Measurements from ENCODE around the gene CFAP410.
"Not testable (repeated sequence)": the region's sequence is repeated elsewhere in the genome, so short reads cannot be mapped to it uniquely, and the experiment has no call there.

The CFAP410 gene

GRCh38 chr21:44285138-44285992 lies 53.8 kb downstream of the CFAP410 start, which contains the start of gene AIRE:
AIRE (plus strand) TSS chr21:44285876; CDS start chr21:44286007, 131 bp downstream.
- H3K27ac Mint-ChIP-seq: no peak within 1 kb of the TSS
- no peaks in the 10 kb centered on the region for H3K36me3 Mint-ChIP-seq
- no peaks in the 10 kb centered on the region for H3K4me1 Mint-ChIP-seq
- H3K4me3 Mint-ChIP-seq: no peak within 1 kb of the TSS
- no peaks in the 10 kb centered on the region for H3K9me3 Mint-ChIP-seq
- H3K27me3 Mint-ChIP-seq: peaks cover 2% of the 10 kb centered on the region

- peaks cover 2% of the 10 kb centered on the region for H3K27me3 Mint-ChIP-seq
- H3K4me1 Mint-ChIP-seq: no peaks in the 10 kb centered on the region
- no peak overlapping the region for H3K27ac Mint-ChIP-seq
- no peaks in the 10 kb centered on the region for H3K36me3 Mint-ChIP-seq
- H3K9me3 Mint-ChIP-seq: no peaks in the 10 kb centered on the region
- H3K4me3 Mint-ChIP-seq: no peak overlapping the region
Observed at GRCh38 chr21:44283948-44284347, 55.2 kb downstream of the CFAP410 start.

GRCh38 chr21:44283211-44283785 lies 55.9 kb downstream of the CFAP410 start:
- not testable (repeated sequence) for H3K4me3 Mint-ChIP-seq, H3K36me3 Mint-ChIP-seq, H3K4me1 Mint-ChIP-seq, H3K27ac Mint-ChIP-seq, H3K27me3 Mint-ChIP-seq, H3K9me3 Mint-ChIP-seq

- Mint-ChIP-seq H3K9me3 (no peaks in the 10 kb centered on the region), H3K4me1 (no peaks in the 10 kb centered on the region), H3K27me3 (no peaks in the 10 kb centered on the region), H3K4me3 (no peak overlapping the region), H3K27ac (no peak overlapping the region), H3K36me3 (no peaks in the 10 kb centered on the region)
Observed at GRCh38 chr21:44282370-44282769, 56.8 kb downstream of the CFAP410 start.

- Mint-ChIP-seq H3K36me3 (no peaks in the 10 kb centered on the region), H3K4me1 (no peaks in the 10 kb centered on the region), H3K27me3 (no peaks in the 10 kb centered on the region), H3K4me3 (no peak overlapping the region), H3K27ac (no peak overlapping the region), H3K9me3 (no peaks in the 10 kb centered on the region)
Observed at GRCh38 chr21:44281801-44282200, 57.4 kb downstream of the CFAP410 start.

GRCh38 chr21:44279354-44280260 lies 59.6 kb downstream of the CFAP410 start:
- Mint-ChIP-seq H3K27me3 (no peaks in the 10 kb centered on the region), H3K4me3 (no peak overlapping the region), H3K36me3 (no peaks in the 10 kb centered on the region), H3K27ac (no peak overlapping the region), H3K4me1 (no peaks in the 10 kb centered on the region), H3K9me3 (no peaks in the 10 kb centered on the region)

Data from activated naive CD4-positive, alpha-beta T cell treated with anti-CD3 and anti-CD28 coated beads, Interleukin-2, amount 50 U/mL, for 24 hours (primary cell).